ENCODE measurements around the gene SFSWAP.

SFSWAP gene

DNA sequence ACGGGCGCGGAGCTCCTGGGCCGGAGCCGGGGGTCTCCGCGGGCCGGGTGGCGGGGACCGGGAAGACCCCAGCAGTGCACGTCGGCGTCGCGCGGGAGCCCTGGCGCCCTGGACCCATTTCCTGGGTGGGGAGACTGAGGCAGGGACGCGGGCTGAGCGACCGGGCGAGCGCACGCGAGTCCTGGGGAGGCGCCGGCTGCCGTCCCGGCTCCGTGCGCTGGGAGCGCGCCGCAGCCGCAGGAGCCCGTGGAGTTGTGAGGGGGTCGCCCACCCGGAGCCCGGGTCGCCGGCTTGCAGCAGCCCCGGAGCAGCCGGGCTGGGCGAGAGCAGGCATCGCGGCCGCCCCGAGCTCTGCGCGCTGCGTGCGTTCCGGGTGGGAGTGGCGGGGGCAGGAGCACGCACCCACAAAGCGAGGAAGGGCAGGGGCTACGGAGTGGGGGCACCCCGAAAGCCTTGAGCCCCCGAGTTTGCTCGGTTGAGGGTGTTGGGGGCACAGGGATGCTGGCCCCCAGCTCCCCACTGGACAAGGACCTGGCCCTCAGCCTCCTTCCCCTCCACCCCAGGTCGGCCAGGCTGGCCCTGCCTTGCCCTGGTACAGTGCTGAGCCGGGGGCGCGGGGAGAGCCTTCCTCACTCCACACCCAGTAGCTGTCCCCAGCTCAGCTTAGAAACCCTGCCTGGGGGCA lies 117.9 kb downstream of the SFSWAP start:
- intact Hi-C loops (cut with DNase I), result loop anchor here (10.0 kb wide), 1 partner anchor 104 kb away; no protein-coding TSS in a partner anchor

DNA sequence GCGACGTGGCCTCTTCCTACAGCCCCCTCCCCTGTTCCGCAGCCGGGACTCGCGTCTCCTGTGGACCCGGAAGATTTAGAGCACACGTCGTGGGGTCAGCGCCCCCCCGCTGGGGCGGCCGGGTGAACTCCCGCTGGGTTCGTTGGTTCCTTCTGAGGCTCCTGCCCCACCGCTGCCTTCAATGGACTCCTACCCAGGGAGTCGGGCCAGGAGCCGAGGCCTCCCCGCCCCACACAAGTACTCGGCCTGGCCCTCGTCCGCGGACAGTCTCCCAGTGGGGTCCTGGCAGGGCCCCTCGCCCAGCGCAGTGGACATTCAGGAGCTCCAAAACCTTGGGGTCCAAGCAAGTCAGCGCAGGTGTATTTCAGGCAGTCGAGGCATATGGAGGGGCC lies 118.5 kb downstream of the SFSWAP start:
- intact Hi-C loops (cut with DNase I), result loop anchor here (10.0 kb wide), 1 partner anchor 105 kb away; no protein-coding TSS in a partner anchor
- peak in 2 of 10 donors; percentile 86 for DNase-seq

More for the DNA sequence above, 117.9 kb downstream of the SFSWAP start:
- peak in 2 of 10 donors; percentile 84 to 87 for DNase-seq

GRCh38 chr12:131829791-131830334 lies 119.0 kb downstream of the SFSWAP start:
- intact Hi-C loops (cut with DNase I), result loop anchor here (1.0 to 10.0 kb wide), 4 partner anchors 95 to 913 kb away; partner anchors contain the start of gene PUS1
- DNase-seq, result peak in 2 of 10 donors; percentile 83 to 86

GRCh38 chr12:131830335-131830913 lies 119.5 kb downstream of the SFSWAP start:
- DNase-seq, result peak; percentile 74 to 98 (median 86)

GRCh38 chr12:131830914-131831571 lies 120.2 kb downstream of the SFSWAP start:
- intact Hi-C loops (cut with DNase I), result loop anchor here (1.0 to 10.0 kb wide), 3 partner anchors 94 to 914 kb away; partner anchors contain the start of gene PUS1
- peak in 5 of 10 donors; percentile 29 to 92 (median 86) for DNase-seq

More at GRCh38 chr12:131830335-131830913, 119.5 kb downstream of the SFSWAP start:
- intact Hi-C loops (cut with DNase I), result loop anchor here (1.0 to 10.0 kb wide), 3 partner anchors 94 to 913 kb away; partner anchors contain the start of gene PUS1

GRCh38 chr12:131831635-131832041 lies 120.7 kb downstream of the SFSWAP start:
- intact Hi-C loops (cut with DNase I), result loop anchor here (5.0 to 10.0 kb wide), 2 partner anchors 93 to 914 kb away; partner anchors contain the start of gene PUS1
- DNase-seq, result peak in 1 of 10 donors; percentile 84

- intact Hi-C loops (cut with DNase I), result loop anchor here (5.0 to 10.0 kb wide), 2 partner anchors 92 to 915 kb away; partner anchors contain the start of gene PUS1
- DNase-seq, result peak; percentile 67 to 95 (median 72)
Measured at GRCh38 chr12:131832321-131833231, 121.7 kb downstream of the SFSWAP start.

- intact Hi-C loops (cut with DNase I), result loop anchor here (5.0 to 10.0 kb wide), 2 partner anchors 91 to 916 kb away; partner anchors contain the start of gene PUS1
- DNase-seq, result no peak
Measured at GRCh38 chr12:131833288-131833895, 122.5 kb downstream of the SFSWAP start.

- intact Hi-C loops (cut with DNase I), result loop anchor here (2.0 to 10.0 kb wide), 3 partner anchors 91 to 917 kb away; partner anchors contain the start of gene PUS1
- DNase-seq, result peak in 8 of 10 donors; percentile 25 to 96 (median 71)
Measured at GRCh38 chr12:131833896-131834641, 123.2 kb downstream of the SFSWAP start.

DNA sequence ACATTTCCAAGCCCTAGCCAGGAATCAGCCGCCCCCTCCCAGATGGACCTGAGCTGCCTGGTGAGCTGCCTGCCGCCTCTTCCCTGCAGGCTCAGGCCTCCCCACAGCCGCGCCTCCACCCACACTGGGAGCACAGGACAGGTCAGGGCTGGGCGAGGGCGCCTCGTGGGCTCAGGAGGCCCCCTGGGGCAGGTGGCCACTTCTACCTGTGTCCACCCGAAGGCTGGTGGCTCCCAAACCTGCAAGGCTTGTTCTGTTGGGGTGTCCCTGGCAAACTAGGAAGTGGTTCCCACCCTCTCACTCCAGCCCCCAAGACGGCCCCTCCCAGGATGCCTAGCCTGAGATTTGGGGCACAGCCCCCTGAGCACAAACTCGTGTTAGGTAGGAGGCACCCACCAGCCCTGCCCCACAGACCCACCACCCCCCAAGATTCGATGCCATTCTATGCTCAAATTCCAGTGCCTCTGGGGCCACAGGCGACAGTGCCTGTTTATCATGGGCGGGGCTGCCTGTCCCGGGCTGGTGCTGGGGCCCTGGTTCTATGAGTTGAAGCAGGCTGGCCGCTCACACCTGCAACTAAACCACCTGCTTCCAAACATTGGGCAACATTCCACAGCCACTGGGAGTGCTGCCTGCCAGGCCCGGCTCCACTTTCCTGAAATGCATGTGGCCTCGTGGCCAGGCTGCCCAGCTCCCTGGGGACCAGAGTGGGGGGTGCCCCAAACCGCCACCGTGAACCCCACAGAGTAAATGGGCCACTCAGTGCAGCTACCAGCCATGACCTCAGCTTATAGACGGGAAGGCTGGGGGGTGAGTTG lies 124.1 kb downstream of the SFSWAP start:
- peak in 1 of 10 donors; percentile 86 for DNase-seq
- intact Hi-C loops (cut with DNase I), result loop anchor here (2.0 to 10.0 kb wide), 3 partner anchors 90 to 918 kb away; partner anchors contain the start of gene PUS1

- intact Hi-C loops (cut with DNase I), result loop anchor here (2.0 to 10.0 kb wide), 2 partner anchors 89 to 731 kb away; partner anchors contain the start of gene PUS1
- DNase-seq, result no peak
Measured at GRCh38 chr12:131835616-131836171, 124.8 kb downstream of the SFSWAP start.

DNA sequence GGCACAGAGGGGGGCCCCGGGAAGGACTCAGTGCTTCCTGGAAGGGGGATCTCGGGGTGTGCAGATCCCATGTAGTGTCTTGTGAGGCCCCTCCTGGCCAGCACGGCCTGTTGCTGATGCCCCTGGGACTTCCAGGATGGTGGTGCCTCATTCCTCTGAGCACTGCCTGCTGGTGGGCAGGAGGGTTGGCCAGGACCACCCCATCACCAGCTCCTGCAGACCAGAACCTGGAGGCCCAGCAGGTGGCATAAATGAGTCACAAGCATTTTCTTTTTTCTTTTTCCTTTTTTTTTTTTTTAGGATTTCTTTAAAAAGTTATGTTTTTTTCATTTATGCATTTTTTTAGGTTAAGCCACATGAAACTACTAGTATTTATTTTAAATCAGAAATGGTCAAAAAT lies 125.3 kb downstream of the SFSWAP start:
- intact Hi-C loops (cut with DNase I), result loop anchor here (10.0 kb wide), 1 partner anchor 89 kb away; the partner anchor contains the start of gene PUS1
- DNase-seq, result peak in 1 of 10 donors; percentile 3

DNA sequence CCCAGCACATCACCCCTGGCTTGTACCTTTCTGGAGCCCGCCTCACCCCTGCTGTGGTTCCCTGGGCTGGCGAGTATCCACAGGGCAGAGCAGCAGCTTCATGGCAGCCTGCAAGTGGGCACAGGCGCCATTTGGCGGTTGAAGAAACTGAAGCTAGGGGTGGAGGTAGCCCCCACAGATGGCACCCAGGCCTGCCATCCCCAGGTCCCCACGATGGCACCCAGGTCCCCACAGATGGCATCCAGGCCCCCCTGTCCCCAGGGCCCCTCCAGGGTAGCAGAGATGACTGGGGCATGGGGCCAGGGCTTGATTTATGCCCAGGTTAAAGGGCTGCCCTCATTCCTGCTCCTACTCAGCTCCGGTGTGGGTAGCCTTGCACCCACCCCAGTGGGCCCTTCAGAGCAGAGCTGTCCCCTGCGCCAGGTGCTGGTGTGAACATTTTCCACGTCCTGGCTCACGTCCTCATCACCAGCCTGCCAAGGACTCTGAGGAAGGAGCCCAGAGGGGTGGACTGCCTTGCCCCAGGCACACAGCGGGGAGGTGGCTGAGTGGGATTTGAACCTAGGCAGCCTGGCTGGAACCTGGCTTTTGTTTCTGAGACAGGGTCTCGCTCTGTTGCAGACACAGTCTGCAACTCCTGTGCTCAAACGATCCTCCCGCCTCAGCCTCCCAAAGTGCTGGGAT lies 126.0 kb downstream of the SFSWAP start:
- intact Hi-C loops (cut with DNase I), result loop anchor here (10.0 kb wide), 1 partner anchor 88 kb away; the partner anchor contains the start of gene PUS1
- no peak for DNase-seq

GRCh38 chr12:131840643-131841416 lies 129.9 kb downstream of the SFSWAP start:
- no peak for DNase-seq
- intact Hi-C loops (cut with DNase I), result no loop called here

GRCh38 chr12:131841547-131841946 lies 130.7 kb downstream of the SFSWAP start:
- DNase-seq, result no peak
- intact Hi-C loops (cut with DNase I), result no loop called here
